Neural progenitor cell (in vitro differentiated cells): ENCODE measurements around the gene GLIPR1L2. TPM values are rescaled to one million over a fixed set of nuclear protein-coding genes. Genes with fewer than 3 reads are reported as not detected.

Experiments
- DNase-seq: peaks from one replicate; pipeline ENCODE4 v3.0.0-alpha.2; 2016; ENCODE audit warnings: low spot score
- H2AFZ ChIP-seq: fragments of 200-600 bp; sonication (generic); replicated peaks from 2 replicates; pipeline ENCODE4 v1.6.1; 2016; ENCODE audit warnings: antibody characterized with exemption
- H3F3A ChIP-seq: fragments of 200-600 bp; sonication (generic); 2 replicates; pipeline ENCODE4 v1.6.1; 2016; ENCODE audit warnings: antibody characterized with exemption, low read depth
- H3K27ac ChIP-seq: fragments of 200-600 bp; sonication (generic); 2 replicates; pipeline ENCODE4 v1.5.1; 2016; ENCODE audit warnings: mild to moderate bottlenecking
- H3K27me3 ChIP-seq: fragments of 200-600 bp; sonication (generic); 2 replicates; pipeline ENCODE4 v1.6.1; 2016; ENCODE audit warnings: mild to moderate bottlenecking, moderate library complexity
- H3K36me3 ChIP-seq: fragments of 200-600 bp; sonication (generic); 2 replicates; pipeline ENCODE4 v1.5.1; 2016
- H3K4me1 ChIP-seq: fragments of 200-600 bp; sonication (generic); 2 replicates; pipeline ENCODE4 v1.6.1; 2016; ENCODE audit warnings: mixed run types
- H3K4me2 ChIP-seq: fragments of 200-600 bp; sonication (generic); 2 replicates; pipeline ENCODE4 v1.6.1; 2016
- H3K4me3 ChIP-seq: fragments of 200-600 bp; sonication (generic); 2 replicates; pipeline ENCODE4 v1.5.1; 2016
- H3K79me2 ChIP-seq: fragments of 200-600 bp; sonication (generic); 2 replicates; pipeline ENCODE4 v1.6.1; 2016; ENCODE audit warnings: low read depth
- H3K9ac ChIP-seq: fragments of 200-600 bp; sonication (generic); 2 replicates; pipeline ENCODE4 v1.6.1; 2016
- H3K9me3 ChIP-seq: fragments of 200-600 bp; sonication (generic); 2 replicates; pipeline ENCODE4 v1.5.1; 2016; ENCODE audit warnings: low read depth
- H4K20me1 ChIP-seq: fragments of 200-600 bp; sonication (generic); 2 replicates; pipeline ENCODE4 v1.6.1; 2016; ENCODE audit warnings: low read depth
- H3K27ac Mint-ChIP-seq: 3 replicates; pipeline ENCODE4 v1.8.0; 2021; ENCODE audit warnings: mixed read lengths
- H3K27me3 Mint-ChIP-seq: 2 replicates; pipeline ENCODE4 v1.8.0; 2022; ENCODE audit warnings: low read depth, mild to moderate bottlenecking, inconsistent platforms, moderate library complexity, mixed read lengths; ENCODE audit not compliant: insufficient read depth
- H3K36me3 Mint-ChIP-seq: 3 replicates; pipeline ENCODE4 v1.8.0; 2021; ENCODE audit warnings: mixed read lengths
- H3K4me1 Mint-ChIP-seq: 3 replicates; pipeline ENCODE4 v1.8.0; 2021; ENCODE audit warnings: mixed read lengths
- H3K4me3 Mint-ChIP-seq: 3 replicates; pipeline ENCODE4 v1.8.0; 2021; ENCODE audit warnings: mild to moderate bottlenecking, moderate library complexity, mixed read lengths
- H3K9me3 Mint-ChIP-seq: 3 replicates; pipeline ENCODE4 v1.8.0; 2020; ENCODE audit warnings: mixed read lengths
- EZH2 ChIP-seq: fragments of 200-600 bp; sonication (generic); IDR thresholded peaks from 2 replicates; pipeline ENCODE4 v1.6.1; 2017; ENCODE audit warnings: antibody characterized with exemption, mild to moderate bottlenecking, moderate library complexity
- EZH2phosphoT487 ChIP-seq: fragments of 200-600 bp; sonication (generic); IDR thresholded peaks from 2 replicates; pipeline ENCODE4 v1.6.1; 2017; ENCODE audit warnings: antibody characterized with exemption
- total RNA-seq: library from RNA; depleted of rRNA; stranded (reverse); fragments of >200 nt; gene quantifications from 2 replicates; pipeline ENCODE4 v1.2.3, GENCODE V29; 2015; ENCODE audit warnings: low replicate concordance
- TF ChIP-seq, protein P1 (sequence below): fragments of 200-600 bp; sonication (generic); IDR thresholded peaks from 2 replicates; pipeline ENCODE4 v1.5.1; 2017; ENCODE audit warnings: antibody characterized with exemption, mild to moderate bottlenecking

GLIPR1L2 gene
- total RNA-seq, 1 donor from 2014 or later, result not detected

DNA sequence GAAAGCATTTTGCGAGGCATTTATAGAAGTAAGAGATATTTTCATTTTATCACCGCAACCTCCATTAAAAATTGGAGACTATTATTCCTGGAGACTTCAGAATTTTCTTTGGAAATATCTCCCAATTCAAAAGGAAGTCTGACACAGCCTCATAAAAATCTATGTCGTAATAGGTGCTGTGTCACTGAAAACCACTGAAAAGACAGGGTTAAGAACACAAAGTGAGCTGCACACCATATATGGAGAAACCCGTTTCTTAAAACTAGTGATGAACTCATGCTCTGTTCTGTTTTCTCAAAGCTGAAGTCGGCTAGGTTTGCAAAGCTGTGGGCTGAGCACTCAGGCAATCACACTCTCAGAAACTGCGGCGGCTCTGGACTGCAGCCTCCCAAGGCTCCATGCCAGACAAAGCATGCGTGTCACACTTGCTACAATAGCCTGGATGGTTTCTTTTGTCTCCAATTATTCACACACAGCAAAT is 89.6 kb downstream of the GLIPR1L2 start, which contains the start of gene GLIPR1:
Gene GLIPR1 (plus strand): TSS at position 287 of the 481 bp plus-strand sequence. CDS start 126 bp downstream, at position 413.
- Histone ChIP-seq H3K79me2 (no peaks in the 10 kb centered on the region), H3K4me1 (no peaks in the 10 kb centered on the region), H3K36me3 (no peaks in the 10 kb centered on the region), H3K4me2 (no peak within 1 kb of the TSS), H4K20me1 (no peaks in the 10 kb centered on the region), H3K27me3 (no peaks in the 10 kb centered on the region), H3K27ac (no peak within 1 kb of the TSS), H3K9ac (no peak within 1 kb of the TSS), H2AFZ (no peak within 1 kb of the TSS), H3K4me3 (no peak within 1 kb of the TSS), H3F3A (no peaks in the 10 kb centered on the region), H3K9me3 (no peaks in the 10 kb centered on the region)
- peak; percentile 4 for DNase-seq
- Mint-ChIP-seq H3K27ac (no peak within 1 kb of the TSS), H3K27me3 (peaks cover 4% of the 10 kb centered on the region), H3K36me3 (no peaks in the 10 kb centered on the region), H3K4me3 (no peak within 1 kb of the TSS), H3K9me3 (no peaks in the 10 kb centered on the region), H3K4me1 (peaks cover 14% of the 10 kb centered on the region)
- TF ChIP-seq EZH2 (no peak), EZH2phosphoT487 (no peak)
- TF ChIP-seq, protein P1, sequence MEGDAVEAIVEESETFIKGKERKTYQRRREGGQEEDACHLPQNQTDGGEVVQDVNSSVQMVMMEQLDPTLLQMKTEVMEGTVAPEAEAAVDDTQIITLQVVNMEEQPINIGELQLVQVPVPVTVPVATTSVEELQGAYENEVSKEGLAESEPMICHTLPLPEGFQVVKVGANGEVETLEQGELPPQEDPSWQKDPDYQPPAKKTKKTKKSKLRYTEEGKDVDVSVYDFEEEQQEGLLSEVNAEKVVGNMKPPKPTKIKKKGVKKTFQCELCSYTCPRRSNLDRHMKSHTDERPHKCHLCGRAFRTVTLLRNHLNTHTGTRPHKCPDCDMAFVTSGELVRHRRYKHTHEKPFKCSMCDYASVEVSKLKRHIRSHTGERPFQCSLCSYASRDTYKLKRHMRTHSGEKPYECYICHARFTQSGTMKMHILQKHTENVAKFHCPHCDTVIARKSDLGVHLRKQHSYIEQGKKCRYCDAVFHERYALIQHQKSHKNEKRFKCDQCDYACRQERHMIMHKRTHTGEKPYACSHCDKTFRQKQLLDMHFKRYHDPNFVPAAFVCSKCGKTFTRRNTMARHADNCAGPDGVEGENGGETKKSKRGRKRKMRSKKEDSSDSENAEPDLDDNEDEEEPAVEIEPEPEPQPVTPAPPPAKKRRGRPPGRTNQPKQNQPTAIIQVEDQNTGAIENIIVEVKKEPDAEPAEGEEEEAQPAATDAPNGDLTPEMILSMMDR, result no peak

- no peak for TF ChIP-seq EZH2
- no peak for TF ChIP-seq EZH2phosphoT487
- TF ChIP-seq, protein P1, result no peak
- no peaks in the 10 kb centered on the region for H3K9me3 ChIP-seq
- no peak overlapping the region for H3K27ac Mint-ChIP-seq
- no peaks in the 10 kb centered on the region for H3K79me2 ChIP-seq
- no peaks in the 10 kb centered on the region for H3K36me3 ChIP-seq
- H3K4me3 Mint-ChIP-seq, result no peak overlapping the region
- H3K4me1 Mint-ChIP-seq, result peaks cover 14% of the 10 kb centered on the region
- no peak for DNase-seq
- no peak overlapping the region for H2AFZ ChIP-seq
- no peak overlapping the region for H3K4me3 ChIP-seq
- no peak overlapping the region for H3K4me2 ChIP-seq
- H3K27me3 Mint-ChIP-seq, result peaks cover 4% of the 10 kb centered on the region
- no peaks in the 10 kb centered on the region for H3K36me3 Mint-ChIP-seq
- H3K9me3 Mint-ChIP-seq, result no peaks in the 10 kb centered on the region
- H4K20me1 ChIP-seq, result no peaks in the 10 kb centered on the region
- no peaks in the 10 kb centered on the region for H3K27me3 ChIP-seq
- H3K27ac ChIP-seq, result no peak overlapping the region
- H3K4me1 ChIP-seq, result no peaks in the 10 kb centered on the region
- no peaks in the 10 kb centered on the region for H3F3A ChIP-seq
- no peak overlapping the region for H3K9ac ChIP-seq
Observed at GRCh38 chr12:75481013-75481705, 90.3 kb downstream of the GLIPR1L2 start.

GRCh38 chr12:75481774-75482173 is 90.9 kb downstream of the GLIPR1L2 start:
- H3K36me3 ChIP-seq, result no peaks in the 10 kb centered on the region
- H3K4me2 ChIP-seq, result no peak overlapping the region
- no peaks in the 10 kb centered on the region for H3K79me2 ChIP-seq
- Mint-ChIP-seq H3K9me3 (no peaks in the 10 kb centered on the region), H3K27ac (no peak overlapping the region), H3K4me1 (peaks cover 14% of the 10 kb centered on the region), H3K4me3 (no peak overlapping the region), H3K36me3 (no peaks in the 10 kb centered on the region), H3K27me3 (peaks cover 4% of the 10 kb centered on the region)
- H3K27ac ChIP-seq, result no peak overlapping the region
- no peaks in the 10 kb centered on the region for H3K4me1 ChIP-seq
- TF ChIP-seq EZH2 (no peak), EZH2phosphoT487 (no peak)
- TF ChIP-seq, protein P1, result no peak
- no peaks in the 10 kb centered on the region for H3K9me3 ChIP-seq
- no peaks in the 10 kb centered on the region for H3K27me3 ChIP-seq
- H3K4me3 ChIP-seq, result no peak overlapping the region
- H2AFZ ChIP-seq, result no peak overlapping the region
- no peak overlapping the region for H3K9ac ChIP-seq
- DNase-seq, result no peak
- H3F3A ChIP-seq, result no peaks in the 10 kb centered on the region
- no peaks in the 10 kb centered on the region for H4K20me1 ChIP-seq

Other genes starting within 250 kb of the GLIPR1L2 start
- gene KCNC2, start 181.2 kb upstream of the GLIPR1L2 start, total RNA-seq, result not detected in 2 replicates
- gene CAPS2, start 60.8 kb upstream of the GLIPR1L2 start, total RNA-seq, result 14.4 and 20.1 TPM in 2 replicates
- not detected in 2 replicates for gene GLIPR1L1, start 56.4 kb upstream of the GLIPR1L2 start, total RNA-seq
- gene GLIPR1, start 89.7 kb downstream of the GLIPR1L2 start, total RNA-seq, result 0.03 and 0.04 TPM in 2 replicates
- gene KRR1, start 120.5 kb downstream of the GLIPR1L2 start, total RNA-seq, result 39.4 and 70.0 TPM in 2 replicates